Measurements from ENCODE around the gene CIRBP. TPM values are rescaled to one million over a fixed set of nuclear protein-coding genes. Genes with fewer than 3 reads are reported as not detected.

CIRBP gene
- polyA plus RNA-seq, 1 of the 3 experiments (the other 2 are of a cell fraction), result 762 TPM

DNA sequence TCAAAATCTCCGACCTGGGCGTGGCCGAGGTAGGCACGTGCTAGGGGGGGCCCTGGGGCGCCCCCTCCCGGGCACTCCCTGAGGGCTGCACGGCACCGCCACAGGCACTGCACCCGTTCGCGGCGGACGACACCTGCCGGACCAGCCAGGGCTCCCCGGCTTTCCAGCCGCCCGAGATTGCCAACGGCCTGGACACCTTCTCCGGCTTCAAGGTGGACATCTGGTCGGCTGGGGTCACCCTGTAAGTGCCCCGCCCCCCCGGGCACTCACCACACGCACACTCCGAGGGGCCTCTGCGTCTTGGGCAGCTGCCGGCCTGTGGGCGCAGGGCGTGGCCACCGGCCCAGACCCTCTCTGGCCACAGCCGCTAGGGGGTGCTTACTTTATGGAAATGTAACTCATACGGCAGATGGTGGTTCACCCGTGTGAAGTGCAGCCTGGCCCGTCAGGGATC, 48.6 kb upstream of the CIRBP start:
- H3K9me2 ChIP-seq, result no peaks in the 10 kb centered on the region
- peaks cover 9 to 14% of the 10 kb centered on the region in 2 experiments; a peak in 3 of 4 replicates for H3K4me1 ChIP-seq (ENCODE audit: control insufficient read depth in 1 of 2, insufficient read depth in 2 of 2, low read depth in 1 of 2, low read length in 1 of 2)
- no peaks in the 10 kb centered on the region for H3K27me3 ChIP-seq (ENCODE audit: insufficient read depth)
- peak; percentile 61 for DNase-seq
- peaks cover 22% of the 10 kb centered on the region; the same call in 1 of the 2 replicates for H4K20me1 ChIP-seq (ENCODE audit: insufficient read depth)
- no peak overlapping the region for H3K27ac ChIP-seq (ENCODE audit: low read depth in 2 of 2, low read length in 1 of 2)
- H3K4me2 ChIP-seq, result no peak overlapping the region
- no peaks in the 10 kb centered on the region for H3K9me3 ChIP-seq
- TF ChIP-seq, protein P1, sequence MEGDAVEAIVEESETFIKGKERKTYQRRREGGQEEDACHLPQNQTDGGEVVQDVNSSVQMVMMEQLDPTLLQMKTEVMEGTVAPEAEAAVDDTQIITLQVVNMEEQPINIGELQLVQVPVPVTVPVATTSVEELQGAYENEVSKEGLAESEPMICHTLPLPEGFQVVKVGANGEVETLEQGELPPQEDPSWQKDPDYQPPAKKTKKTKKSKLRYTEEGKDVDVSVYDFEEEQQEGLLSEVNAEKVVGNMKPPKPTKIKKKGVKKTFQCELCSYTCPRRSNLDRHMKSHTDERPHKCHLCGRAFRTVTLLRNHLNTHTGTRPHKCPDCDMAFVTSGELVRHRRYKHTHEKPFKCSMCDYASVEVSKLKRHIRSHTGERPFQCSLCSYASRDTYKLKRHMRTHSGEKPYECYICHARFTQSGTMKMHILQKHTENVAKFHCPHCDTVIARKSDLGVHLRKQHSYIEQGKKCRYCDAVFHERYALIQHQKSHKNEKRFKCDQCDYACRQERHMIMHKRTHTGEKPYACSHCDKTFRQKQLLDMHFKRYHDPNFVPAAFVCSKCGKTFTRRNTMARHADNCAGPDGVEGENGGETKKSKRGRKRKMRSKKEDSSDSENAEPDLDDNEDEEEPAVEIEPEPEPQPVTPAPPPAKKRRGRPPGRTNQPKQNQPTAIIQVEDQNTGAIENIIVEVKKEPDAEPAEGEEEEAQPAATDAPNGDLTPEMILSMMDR (IDR thresholded peaks at IDR 0.05), result peak; percentile 48
- TF ChIP-seq, protein P2, sequence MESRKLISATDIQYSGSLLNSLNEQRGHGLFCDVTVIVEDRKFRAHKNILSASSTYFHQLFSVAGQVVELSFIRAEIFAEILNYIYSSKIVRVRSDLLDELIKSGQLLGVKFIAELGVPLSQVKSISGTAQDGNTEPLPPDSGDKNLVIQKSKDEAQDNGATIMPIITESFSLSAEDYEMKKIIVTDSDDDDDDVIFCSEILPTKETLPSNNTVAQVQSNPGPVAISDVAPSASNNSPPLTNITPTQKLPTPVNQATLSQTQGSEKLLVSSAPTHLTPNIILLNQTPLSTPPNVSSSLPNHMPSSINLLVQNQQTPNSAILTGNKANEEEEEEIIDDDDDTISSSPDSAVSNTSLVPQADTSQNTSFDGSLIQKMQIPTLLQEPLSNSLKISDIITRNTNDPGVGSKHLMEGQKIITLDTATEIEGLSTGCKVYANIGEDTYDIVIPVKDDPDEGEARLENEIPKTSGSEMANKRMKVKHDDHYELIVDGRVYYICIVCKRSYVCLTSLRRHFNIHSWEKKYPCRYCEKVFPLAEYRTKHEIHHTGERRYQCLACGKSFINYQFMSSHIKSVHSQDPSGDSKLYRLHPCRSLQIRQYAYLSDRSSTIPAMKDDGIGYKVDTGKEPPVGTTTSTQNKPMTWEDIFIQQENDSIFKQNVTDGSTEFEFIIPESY (IDR thresholded peaks at IDR 0.05; ENCODE audit: borderline replicate concordance, low read depth), result no peak
- no peak overlapping the region for H3K4me3 ChIP-seq (ENCODE audit: low read depth in 2 of 2, low read length in 1 of 2)
- ChIA-PET CTCF (interaction anchor here (0.8 to 7.0 kb wide), 14 partner anchors 10 to 420 kb away, joined by 3 to 82 read pairs (median 8); partner anchors contain the start of genes ATP5F1D, CBARP and CIRBP), POLR2A (interaction anchor here (1.0 kb wide), 1 partner anchor 18 kb away, joined by 3 read pairs; no protein-coding TSS in a partner anchor)
- no peak overlapping the region for H3K9ac ChIP-seq
- H3K79me2 ChIP-seq (ENCODE audit: insufficient read depth), result peaks cover 52% of the 10 kb centered on the region
- peaks cover 0 to 35% of the 10 kb centered on the region in 2 experiments for H3K36me3 ChIP-seq (replicated peaks in 1 of 2; ENCODE audit: control insufficient read depth in 1 of 2, insufficient read depth in 2 of 2, low read length in 1 of 2)
- H2AFZ ChIP-seq (ENCODE audit: low read depth), result no peak overlapping the region
- 60% methylated on average over 1 of the region's 33 CpGs for WGBS (ENCODE audit: low lambda C conversion rate)
- H3F3A ChIP-seq (replicated peaks; ENCODE audit: insufficient read depth), result peaks cover 19% of the 10 kb centered on the region

DNA sequence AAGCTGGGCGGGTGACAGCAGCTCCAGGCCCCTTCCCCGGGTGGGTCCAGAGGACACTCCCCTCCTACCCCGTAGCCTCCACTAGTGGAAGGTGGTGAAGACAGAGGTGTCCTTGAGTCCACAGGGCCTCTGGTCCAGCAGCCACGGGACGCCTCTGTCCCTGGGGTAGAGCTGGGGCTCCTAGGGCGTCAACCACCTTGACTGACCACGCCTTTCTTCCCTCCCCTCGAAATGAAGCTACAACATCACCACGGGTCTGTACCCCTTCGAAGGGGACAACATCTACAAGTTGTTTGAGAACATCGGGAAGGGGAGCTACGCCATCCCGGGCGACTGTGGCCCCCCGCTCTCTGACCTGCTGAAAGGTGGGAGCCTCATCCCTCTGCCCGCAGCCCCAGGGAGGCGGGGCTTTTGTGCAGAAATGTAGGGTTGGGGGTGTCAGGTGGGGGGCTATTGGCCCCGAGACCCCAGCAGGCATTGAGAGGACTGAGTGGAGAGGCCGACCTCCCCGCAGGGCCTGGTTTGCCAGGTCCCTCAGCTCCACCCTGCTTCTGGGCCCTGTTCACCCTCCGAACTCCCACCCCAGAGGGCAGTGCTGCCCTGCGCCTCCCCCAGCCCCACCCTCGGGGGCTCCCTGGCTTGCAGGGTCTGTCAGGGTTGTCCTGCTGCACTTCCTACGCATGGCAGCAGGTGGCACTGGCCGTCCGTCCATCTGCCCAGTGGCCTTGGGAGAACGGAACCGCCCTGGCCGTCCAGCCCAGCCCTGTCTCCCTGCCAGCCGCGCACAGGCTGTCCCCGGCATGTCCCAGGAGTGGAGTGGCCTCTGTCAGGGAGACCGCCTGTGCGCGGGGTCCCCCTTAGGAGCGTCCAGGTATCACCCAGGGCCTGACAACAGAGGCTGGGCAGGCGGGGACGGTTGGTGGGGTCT, 47.9 kb upstream of the CIRBP start:
- CTCF ChIA-PET, result interaction anchor here (0.8 to 7.0 kb wide), 23 partner anchors 11 to 421 kb away, joined by 3 to 82 read pairs (median 5); partner anchors contain the start of genes ATP5F1D, CBARP and CIRBP
- H3K36me3 ChIP-seq (replicated peaks in 1 of 2; ENCODE audit: control insufficient read depth in 1 of 2, insufficient read depth in 2 of 2, low read length in 1 of 2), result peaks cover 0 to 35% of the 10 kb centered on the region in 2 experiments

More for the DNA sequence above, 47.9 kb upstream of the CIRBP start:
- no peaks in the 10 kb centered on the region for H3K27me3 ChIP-seq (ENCODE audit: insufficient read depth)
- H3K9me3 ChIP-seq, result no peaks in the 10 kb centered on the region
- POLR2A ChIA-PET, result interaction anchor here (1.0 kb wide), 1 partner anchor 17 kb away, joined by 3 read pairs; no protein-coding TSS in a partner anchor
- WGBS (ENCODE audit: low lambda C conversion rate), result 93% methylated on average over 5 of the region's 38 CpGs
- H3K27ac ChIP-seq (ENCODE audit: low read depth in 2 of 2, low read length in 1 of 2), result no peak overlapping the region; a peak in 1 of 4 replicates
- no peak overlapping the region for H2AFZ ChIP-seq (ENCODE audit: low read depth)
- peaks cover 5 to 7% of the 10 kb centered on the region in 2 experiments; a peak in 2 of 4 replicates for H3K4me1 ChIP-seq (ENCODE audit: control insufficient read depth in 1 of 2, insufficient read depth in 2 of 2, low read depth in 1 of 2, low read length in 1 of 2)
- H3K79me2 ChIP-seq (ENCODE audit: insufficient read depth), result peaks cover 45% of the 10 kb centered on the region
- no peak overlapping the region for H3K4me2 ChIP-seq
- H3K9ac ChIP-seq, result no peak overlapping the region
- peaks cover 22% of the 10 kb centered on the region; the same call in 1 of the 2 replicates for H4K20me1 ChIP-seq (ENCODE audit: insufficient read depth)
- H3F3A ChIP-seq (replicated peaks; ENCODE audit: insufficient read depth), result peaks cover 11% of the 10 kb centered on the region
- peak; percentile 91 for DNase-seq
- H3K9me2 ChIP-seq, result no peaks in the 10 kb centered on the region
- TF ChIP-seq RFX5 (IDR thresholded peaks at IDR 0.05; ENCODE audit: low read length) (no peak), RAD21 (IDR thresholded peaks at IDR 0.05; ENCODE audit: low read length) (peak; percentile 78), SMC3 (IDR thresholded peaks at IDR 0.05; ENCODE audit: low read depth, low read length) (peak; percentile 71)
- TF ChIP-seq, protein P1 (IDR thresholded peaks at IDR 0.05), result peak; percentile 57
- no peak overlapping the region for H3K4me3 ChIP-seq (ENCODE audit: low read depth in 2 of 2, low read length in 1 of 2)
